Measurements from ENCODE around the gene FRMD4B.
A peak's percentile ranks its signal among the peaks of the same experiment; 100 is the strongest.
"Not testable (repeated sequence)": the region's sequence is repeated elsewhere in the genome, so short reads cannot be mapped to it uniquely, and the experiment has no call there.

FRMD4B gene

GRCh38 chr3:69290430-69290829, 95.5 kb downstream of the FRMD4B start:
- Histone ChIP-seq H3K27ac (ENCODE audit: low read depth, low read length, severe bottlenecking) (peak overlapping the region; percentile 26), H3K4me1 (ENCODE audit: control insufficient read depth, insufficient read depth, low read length, poor library complexity, severe bottlenecking) (peaks cover 50% of the 10 kb centered on the region), H3K4me3 (ENCODE audit: extremely low read depth, insufficient read depth, low read length, poor library complexity, severe bottlenecking) (no peak overlapping the region), H3K36me3 (ENCODE audit: control insufficient read depth, insufficient read depth, low read length) (no peaks in the 10 kb centered on the region), H3K9me3 (ENCODE audit: control insufficient read depth, low read length) (peaks cover 7% of the 10 kb centered on the region)
- WGBS, 2 experiments (ENCODE audit: insufficient coverage in 2 of 2): 51 to 78% methylated on average over 1 to 3 of the region's 3 CpGs

- H3K27ac ChIP-seq (ENCODE audit: low read depth, low read length, severe bottlenecking): peak overlapping the region; percentile 26
- peaks cover 47% of the 10 kb centered on the region for H3K4me1 ChIP-seq (ENCODE audit: control insufficient read depth, insufficient read depth, low read length, poor library complexity, severe bottlenecking)
- 89 to 95% methylated on average over 2 to 4 of the region's 5 CpGs for WGBS, 2 experiments (ENCODE audit: insufficient coverage in 2 of 2)
- peaks cover 11% of the 10 kb centered on the region for H3K9me3 ChIP-seq (ENCODE audit: control insufficient read depth, low read length)
- no peak overlapping the region for H3K4me3 ChIP-seq (ENCODE audit: extremely low read depth, insufficient read depth, low read length, poor library complexity, severe bottlenecking)
- no peaks in the 10 kb centered on the region for H3K36me3 ChIP-seq (ENCODE audit: control insufficient read depth, insufficient read depth, low read length)
These were observed 95.9 kb downstream of the FRMD4B start for GRCh38 chr3:69290006-69290405.

GRCh38 chr3:69288161-69288895, 97.6 kb downstream of the FRMD4B start:
- WGBS, 2 experiments (ENCODE audit: insufficient coverage in 2 of 2): 15 to 16% methylated on average over 9 to 10 of the region's 12 CpGs
- Histone ChIP-seq H3K36me3 (ENCODE audit: control insufficient read depth, insufficient read depth, low read length) (no peaks in the 10 kb centered on the region), H3K4me3 (ENCODE audit: extremely low read depth, insufficient read depth, low read length, poor library complexity, severe bottlenecking) (no peak overlapping the region), H3K27ac (ENCODE audit: low read depth, low read length, severe bottlenecking) (peak overlapping the region; percentile 85), H3K9me3 (ENCODE audit: control insufficient read depth, low read length) (peaks cover 13% of the 10 kb centered on the region), H3K4me1 (ENCODE audit: control insufficient read depth, insufficient read depth, low read length, poor library complexity, severe bottlenecking) (peaks cover 32% of the 10 kb centered on the region)

- peaks cover 17% of the 10 kb centered on the region for H3K4me1 ChIP-seq (ENCODE audit: control insufficient read depth, insufficient read depth, low read length, poor library complexity, severe bottlenecking)
- no peaks in the 10 kb centered on the region for H3K36me3 ChIP-seq (ENCODE audit: control insufficient read depth, insufficient read depth, low read length)
- no peak overlapping the region for H3K27ac ChIP-seq (ENCODE audit: low read depth, low read length, severe bottlenecking)
- peaks cover 13% of the 10 kb centered on the region for H3K9me3 ChIP-seq (ENCODE audit: control insufficient read depth, low read length)
- WGBS, 2 experiments (ENCODE audit: insufficient coverage in 2 of 2): 78 to 82% methylated on average over 2 to 3 of the region's 4 CpGs
- no peak overlapping the region for H3K4me3 ChIP-seq (ENCODE audit: extremely low read depth, insufficient read depth, low read length, poor library complexity, severe bottlenecking)
These were observed 101.8 kb downstream of the FRMD4B start for GRCh38 chr3:69283913-69284611.

- no peak overlapping the region for H3K4me3 ChIP-seq (ENCODE audit: extremely low read depth, insufficient read depth, low read length, poor library complexity, severe bottlenecking)
- 79 to 90% methylated on average over 2 of the region's 5 CpGs for WGBS, 2 experiments (ENCODE audit: insufficient coverage in 2 of 2)
- no peak overlapping the region for H3K27ac ChIP-seq (ENCODE audit: low read depth, low read length, severe bottlenecking)
- H3K4me1 ChIP-seq (ENCODE audit: control insufficient read depth, insufficient read depth, low read length, poor library complexity, severe bottlenecking): peaks cover 12% of the 10 kb centered on the region
- no peaks in the 10 kb centered on the region for H3K36me3 ChIP-seq (ENCODE audit: control insufficient read depth, insufficient read depth, low read length)
- H3K9me3 ChIP-seq (ENCODE audit: control insufficient read depth, low read length): peaks cover 13% of the 10 kb centered on the region
These were observed 102.4 kb downstream of the FRMD4B start for GRCh38 chr3:69283496-69283895.

GRCh38 chr3:69282181-69282580, 103.7 kb downstream of the FRMD4B start:
- 86% methylated on average over 1 of the region's 3 CpGs; no CpG with 5 or more reads in 1 of the 2 experiments for WGBS, 2 experiments (ENCODE audit: insufficient coverage in 2 of 2)

GRCh38 chr3:69277403-69277802, 108.5 kb downstream of the FRMD4B start:
- H3K27ac ChIP-seq (ENCODE audit: low read depth, low read length, severe bottlenecking); H3K36me3 ChIP-seq (ENCODE audit: control insufficient read depth, insufficient read depth, low read length); H3K4me1 ChIP-seq (ENCODE audit: control insufficient read depth, insufficient read depth, low read length, poor library complexity, severe bottlenecking); H3K9me3 ChIP-seq (ENCODE audit: control insufficient read depth, low read length); H3K4me3 ChIP-seq (ENCODE audit: extremely low read depth, insufficient read depth, low read length, poor library complexity, severe bottlenecking): not testable (repeated sequence)
- 87 to 99% methylated on average over 6 to 7 of the region's 8 CpGs for WGBS, 2 experiments (ENCODE audit: insufficient coverage in 2 of 2)

More at GRCh38 chr3:69282181-69282580, 103.7 kb downstream of the FRMD4B start:
- no peak overlapping the region for H3K4me3 ChIP-seq (ENCODE audit: extremely low read depth, insufficient read depth, low read length, poor library complexity, severe bottlenecking)
- no peaks in the 10 kb centered on the region for H3K36me3 ChIP-seq (ENCODE audit: control insufficient read depth, insufficient read depth, low read length)
- no peak overlapping the region for H3K27ac ChIP-seq (ENCODE audit: low read depth, low read length, severe bottlenecking)
- no peaks in the 10 kb centered on the region for H3K4me1 ChIP-seq (ENCODE audit: control insufficient read depth, insufficient read depth, low read length, poor library complexity, severe bottlenecking)
- H3K9me3 ChIP-seq (ENCODE audit: control insufficient read depth, low read length): peaks cover 13% of the 10 kb centered on the region

- H3K36me3 ChIP-seq (ENCODE audit: control insufficient read depth, insufficient read depth, low read length): no peaks in the 10 kb centered on the region
- 88 to 89% methylated on average over 3 to 4 of the region's 4 CpGs for WGBS, 2 experiments (ENCODE audit: insufficient coverage in 2 of 2)
- no peaks in the 10 kb centered on the region for H3K9me3 ChIP-seq (ENCODE audit: control insufficient read depth, low read length)
- peaks cover 4% of the 10 kb centered on the region for H3K4me1 ChIP-seq (ENCODE audit: control insufficient read depth, insufficient read depth, low read length, poor library complexity, severe bottlenecking)
- no peak overlapping the region for H3K27ac ChIP-seq (ENCODE audit: low read depth, low read length, severe bottlenecking)
- no peak overlapping the region for H3K4me3 ChIP-seq (ENCODE audit: extremely low read depth, insufficient read depth, low read length, poor library complexity, severe bottlenecking)
These were observed 109.0 kb downstream of the FRMD4B start for GRCh38 chr3:69276884-69277283.

- H3K27ac ChIP-seq (ENCODE audit: low read depth, low read length, severe bottlenecking); H3K9me3 ChIP-seq (ENCODE audit: control insufficient read depth, low read length); H3K4me1 ChIP-seq (ENCODE audit: control insufficient read depth, insufficient read depth, low read length, poor library complexity, severe bottlenecking); H3K4me3 ChIP-seq (ENCODE audit: extremely low read depth, insufficient read depth, low read length, poor library complexity, severe bottlenecking); H3K36me3 ChIP-seq (ENCODE audit: control insufficient read depth, insufficient read depth, low read length): not testable (repeated sequence)
- 84 to 95% methylated on average over 4 of the region's 5 CpGs for WGBS, 2 experiments (ENCODE audit: insufficient coverage in 2 of 2)
These were observed 109.7 kb downstream of the FRMD4B start for GRCh38 chr3:69276191-69276590.

- Histone ChIP-seq H3K4me3 (ENCODE audit: extremely low read depth, insufficient read depth, low read length, poor library complexity, severe bottlenecking) (no peak overlapping the region), H3K27ac (ENCODE audit: low read depth, low read length, severe bottlenecking) (no peak overlapping the region), H3K9me3 (ENCODE audit: control insufficient read depth, low read length) (no peaks in the 10 kb centered on the region), H3K4me1 (ENCODE audit: control insufficient read depth, insufficient read depth, low read length, poor library complexity, severe bottlenecking) (peaks cover 4% of the 10 kb centered on the region), H3K36me3 (ENCODE audit: control insufficient read depth, insufficient read depth, low read length) (no peaks in the 10 kb centered on the region)
- 50 to 83% methylated on average over 1 of the region's 1 CpG for WGBS, 2 experiments (ENCODE audit: insufficient coverage in 2 of 2)
These were observed 112.0 kb downstream of the FRMD4B start for GRCh38 chr3:69273896-69274295.

GRCh38 chr3:69272556-69272955, 113.3 kb downstream of the FRMD4B start:
- H3K27ac ChIP-seq (ENCODE audit: low read depth, low read length, severe bottlenecking): no peak overlapping the region
- H3K9me3 ChIP-seq (ENCODE audit: control insufficient read depth, low read length): no peaks in the 10 kb centered on the region
- peaks cover 4% of the 10 kb centered on the region for H3K4me1 ChIP-seq (ENCODE audit: control insufficient read depth, insufficient read depth, low read length, poor library complexity, severe bottlenecking)
- no peaks in the 10 kb centered on the region for H3K36me3 ChIP-seq (ENCODE audit: control insufficient read depth, insufficient read depth, low read length)
- no peak overlapping the region for H3K4me3 ChIP-seq (ENCODE audit: extremely low read depth, insufficient read depth, low read length, poor library complexity, severe bottlenecking)
- WGBS, 2 experiments (ENCODE audit: insufficient coverage in 2 of 2): 83% methylated on average over 1 of the region's 2 CpGs; no CpG with 5 or more reads in 1 of the 2 experiments
